Activated CD4-positive, CD25-positive, alpha-beta regulatory T cell treated with anti-CD3 and anti-CD28 coated beads, Interleukin-2, amount 50 U/mL, for 72 hours (primary cell): ENCODE measurements around the gene POLR3K.
"Not testable (repeated sequence)": the region's sequence is repeated elsewhere in the genome, so short reads cannot be mapped to it uniquely, and the experiment has no call there.

Experiments
- DNase-seq: peaks from one replicate; pipeline ENCODE4 v3.0.0; 2021

Gene POLR3K

GRCh38 chr16:63998-64913, 10.8 kb upstream of the POLR3K start:
- DNase-seq: no peak

DNA sequence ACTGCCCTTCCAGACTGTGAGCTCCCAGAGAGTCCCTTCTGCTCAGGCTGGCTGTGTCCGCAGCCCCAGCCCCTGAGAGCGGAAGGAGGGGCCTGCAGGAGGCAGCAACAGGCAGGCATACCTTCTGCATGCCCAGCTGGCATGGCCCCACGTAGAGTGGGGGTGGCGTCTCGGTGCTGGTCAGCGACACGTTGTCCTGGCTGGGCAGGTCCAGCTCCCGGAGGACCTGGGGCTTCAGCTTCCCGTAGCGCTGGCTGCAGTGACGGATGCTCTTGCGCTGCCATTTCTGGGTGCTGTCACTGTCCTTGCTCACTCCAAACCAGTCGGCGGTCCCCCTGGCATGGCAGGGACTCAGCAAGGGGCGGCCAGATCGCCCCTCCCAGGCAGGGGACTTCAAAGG, 10.1 kb upstream of the POLR3K start:
- no peak for DNase-seq

DNA sequence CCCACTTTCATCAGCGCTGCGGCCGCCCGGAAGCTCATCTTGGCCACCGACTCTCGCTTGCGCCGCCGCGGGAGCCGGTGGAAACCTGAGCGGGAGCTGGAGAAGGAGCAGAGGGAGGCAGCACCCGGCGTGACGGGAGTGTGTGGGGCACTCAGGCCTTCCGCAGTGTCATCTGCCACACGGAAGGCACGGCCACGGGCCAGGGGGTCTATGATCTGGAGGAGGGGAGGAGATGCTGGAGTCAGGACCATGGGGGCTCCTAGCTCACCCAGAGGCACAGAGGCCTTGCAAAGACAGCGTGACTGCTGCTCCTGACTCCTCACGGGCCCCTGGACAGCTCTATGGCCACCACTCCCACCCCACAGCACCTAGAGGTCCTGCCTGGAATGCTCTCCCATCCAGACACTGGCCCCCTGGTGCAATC, 9.6 kb upstream of the POLR3K start:
- DNase-seq: no peak

- DNase-seq: no peak
Measured at GRCh38 chr16:62283-62967, 9.0 kb upstream of the POLR3K start.

- no peak for DNase-seq
Measured at GRCh38 chr16:61879-62281, 8.5 kb upstream of the POLR3K start.

- DNase-seq: no peak
Measured at GRCh38 chr16:60929-61878, 7.8 kb upstream of the POLR3K start.

- no peak for DNase-seq
Measured at GRCh38 chr16:60166-60565, 6.8 kb upstream of the POLR3K start.

DNA sequence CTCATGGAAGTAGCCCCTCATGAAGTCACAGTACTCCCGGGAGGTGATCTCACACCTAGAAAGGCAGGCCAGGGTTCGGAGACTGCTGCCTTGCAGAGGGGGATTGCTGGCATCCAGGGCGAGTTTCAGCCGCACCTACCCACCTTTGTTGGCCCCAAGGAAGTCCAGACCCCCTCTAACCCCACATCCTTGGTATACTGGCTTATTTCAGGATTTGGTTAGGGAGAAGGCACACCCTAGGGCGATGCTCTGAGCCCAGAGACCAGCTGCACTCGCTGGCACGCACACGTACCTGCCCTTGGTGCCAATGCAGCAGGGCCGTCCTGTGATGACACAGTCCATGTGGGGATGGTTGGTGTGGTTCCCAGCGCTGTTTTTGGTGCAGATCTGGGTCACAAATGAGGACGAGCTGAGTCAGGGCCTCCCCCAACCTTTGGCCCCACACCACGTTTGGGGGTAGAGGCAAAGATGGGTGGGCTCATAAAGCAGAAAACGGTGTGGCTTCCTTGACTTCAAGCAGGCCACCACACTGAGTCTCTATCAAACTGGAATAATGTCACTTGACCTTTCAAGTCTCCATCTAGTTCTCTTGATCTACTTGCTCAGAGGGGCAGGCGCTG, 6.1 kb upstream of the POLR3K start:
- DNase-seq: no peak

GRCh38 chr16:58491-59439, 5.4 kb upstream of the POLR3K start:
- no peak for DNase-seq

DNA sequence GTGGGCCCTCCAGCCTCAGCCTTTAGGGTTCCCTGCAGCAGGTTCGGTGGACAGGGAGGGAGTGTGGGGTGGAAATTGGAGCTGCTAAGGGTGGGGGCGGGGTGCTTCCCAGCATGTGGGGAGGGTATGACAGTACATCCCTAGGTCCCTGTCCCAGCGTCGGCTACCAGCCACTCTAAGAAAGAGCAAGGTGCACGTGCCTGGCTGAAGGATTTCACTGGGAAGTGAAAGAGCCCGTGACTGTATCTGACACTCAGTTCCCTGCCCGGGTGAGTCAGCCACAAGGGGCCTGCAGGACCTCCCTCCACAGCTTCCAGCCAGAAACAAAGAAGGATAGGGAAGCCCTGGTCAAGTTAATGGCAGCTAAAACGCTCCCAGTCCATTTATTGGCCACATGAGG, 4.3 kb upstream of the POLR3K start:
- DNase-seq: no peak

- DNase-seq: no peak
Measured at GRCh38 chr16:56231-56927, 3.0 kb upstream of the POLR3K start.

DNA sequence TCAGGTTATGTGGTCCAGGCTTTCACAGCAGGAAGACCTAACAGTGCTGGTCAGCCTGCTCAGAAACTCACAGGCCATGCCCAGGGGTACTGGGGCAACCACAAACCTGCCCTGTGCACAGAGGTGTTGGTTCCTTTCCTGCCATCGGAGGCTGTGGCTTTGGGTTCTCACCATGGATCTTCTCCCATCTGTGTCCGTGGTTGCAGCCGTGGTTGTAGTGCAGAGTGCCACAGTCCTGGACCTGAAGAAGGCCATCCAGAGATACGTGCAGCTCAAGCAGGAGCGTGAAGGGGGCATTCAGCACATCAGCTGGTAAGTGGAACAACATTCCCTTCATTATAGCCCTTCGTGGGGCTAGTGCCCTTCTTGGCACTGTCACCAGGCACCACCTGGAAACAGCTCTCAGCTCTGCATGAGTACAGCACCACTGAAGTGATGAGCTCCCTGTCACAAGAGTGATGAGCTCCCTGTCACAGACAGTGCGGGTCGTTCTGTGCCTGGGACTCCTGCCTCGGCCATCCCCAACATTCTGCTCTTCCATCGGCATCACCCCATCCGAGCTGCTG, 2.2 kb upstream of the POLR3K start:
- DNase-seq: no peak

DNA sequence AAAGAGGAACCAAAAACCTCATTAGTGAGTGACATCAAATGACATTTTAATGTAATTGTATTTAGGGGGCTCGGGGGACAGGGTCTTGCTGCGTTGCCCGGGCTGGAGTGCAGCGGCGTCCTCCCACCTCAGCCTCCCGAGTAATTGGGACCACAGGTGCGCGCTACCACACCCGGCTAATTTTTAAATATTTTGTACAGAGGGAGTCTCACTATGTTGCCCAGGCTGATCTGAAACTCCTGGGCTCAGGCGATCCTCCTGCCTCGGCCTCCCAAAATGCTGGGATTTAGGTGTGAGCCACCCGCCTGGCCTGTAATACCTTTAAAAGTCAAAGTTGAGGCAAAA, 801 bp upstream of the POLR3K start:
- no peak for DNase-seq

GRCh38 chr16:50769-51591, 2.4 kb downstream of the POLR3K start:
- no peak for DNase-seq

- no peak for DNase-seq
Measured at GRCh38 chr16:47234-47633, 6.2 kb downstream of the POLR3K start.

DNA sequence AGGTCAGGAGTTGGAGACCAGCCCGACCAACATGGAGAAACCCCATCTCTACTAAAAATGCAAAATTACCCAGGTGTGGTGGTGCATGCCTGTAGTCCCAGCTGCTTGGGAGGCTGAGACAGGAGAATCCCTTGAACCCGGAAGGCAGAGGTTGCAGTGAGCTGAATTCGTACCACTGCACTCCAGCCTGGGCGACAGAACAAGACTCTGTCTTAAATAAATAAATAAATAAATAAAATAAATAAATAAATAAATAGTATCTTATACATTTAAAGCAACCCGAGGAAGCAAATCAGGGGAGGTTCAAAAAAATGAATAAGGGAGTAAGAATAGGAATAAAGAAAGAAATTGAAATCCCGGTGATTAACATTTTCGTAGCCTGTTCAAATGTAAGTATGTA, 6.9 kb downstream of the POLR3K start:
- not testable (repeated sequence) for DNase-seq

- DNase-seq: no peak
Measured at GRCh38 chr16:45454-45853, 8.0 kb downstream of the POLR3K start.

GRCh38 chr16:44655-45054, 8.8 kb downstream of the POLR3K start:
- no peak for DNase-seq

GRCh38 chr16:43294-43693, 10.1 kb downstream of the POLR3K start:
- DNase-seq: no peak

DNA sequence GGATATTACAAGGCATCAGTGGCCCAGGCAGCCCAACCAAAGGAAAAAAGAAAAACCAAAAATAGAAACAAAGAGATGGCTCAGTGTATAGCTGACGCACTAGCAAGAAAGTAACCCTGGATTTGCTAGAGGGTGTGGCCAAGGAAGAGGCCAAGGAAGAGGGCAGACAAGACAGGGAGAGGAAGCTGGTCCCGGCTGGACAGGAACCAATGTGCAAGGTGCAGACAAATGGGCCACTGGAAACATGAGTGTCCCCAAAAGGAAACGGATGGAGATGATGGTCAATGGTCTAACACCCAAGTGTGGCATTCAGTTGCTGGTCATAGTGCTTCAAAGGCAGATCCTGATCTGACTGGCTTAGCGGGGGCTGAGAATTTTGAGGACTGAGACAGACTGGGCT, 10.7 kb downstream of the POLR3K start:
- no peak for DNase-seq
